NCI-H510A treated with DMSO at 0.1 percent for 48 hours (cell line): ENCODE measurements around the gene CCL1.

Experiments used
- DNase-seq: peaks from one replicate; lab custom pipeline; 2025; lab: John Stamatoyannopoulos, UW

Gene CCL1

GRCh38 chr17:34363183-34363661 lies at the start of gene CCL1:
TSS of gene CCL1 (minus strand) at chr17:34363233. CDS start at chr17:34363161, 72 bp downstream.
- DNase-seq: no peak

DNA sequence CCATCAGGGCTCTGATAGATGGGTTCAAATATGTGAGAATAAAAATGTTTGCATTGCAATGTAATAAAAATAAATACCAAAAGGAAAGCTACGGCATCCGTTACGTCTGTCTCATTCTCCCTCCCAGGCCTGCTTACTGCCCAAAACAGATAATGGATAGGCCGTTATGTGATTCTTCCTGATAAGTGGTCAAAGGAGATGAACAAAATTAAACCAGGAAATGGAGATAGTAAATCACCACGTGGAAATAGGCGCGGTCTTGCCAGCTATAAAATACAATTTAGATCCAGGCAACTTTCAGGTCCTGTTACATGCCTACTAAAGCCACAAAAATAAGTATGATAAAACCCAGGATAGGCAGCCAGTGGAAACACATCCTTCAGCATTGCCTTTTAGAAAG lies 49.5 kb upstream of the CCL1 start:
- DNase-seq: no peak

- DNase-seq: no peak
Observed at GRCh38 chr17:34411646-34412421, 48.8 kb upstream of the CCL1 start.

DNA sequence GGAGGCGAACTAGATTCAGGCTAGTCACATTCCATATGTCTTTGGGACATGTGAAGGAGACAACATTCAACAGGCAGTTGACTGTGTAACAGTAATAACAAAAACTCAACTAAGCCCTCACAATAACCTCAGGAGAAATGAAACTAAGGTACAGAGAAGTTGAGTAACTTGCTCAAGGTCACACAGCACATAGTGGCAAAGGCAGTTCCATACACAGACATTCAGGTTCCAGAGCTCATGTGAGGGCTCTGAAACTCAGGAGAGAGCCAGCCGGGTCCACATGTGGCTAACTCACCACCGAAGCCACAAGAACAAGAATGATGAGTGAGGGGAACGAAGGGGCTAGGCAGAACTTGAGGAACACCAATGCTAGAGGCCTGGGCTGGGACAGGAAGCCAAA lies 46.3 kb upstream of the CCL1 start:
- DNase-seq: no peak

- no peak for DNase-seq
Observed at GRCh38 chr17:34408439-34408838, 45.4 kb upstream of the CCL1 start.

- no peak for DNase-seq
Observed at GRCh38 chr17:34406226-34406625, 43.2 kb upstream of the CCL1 start.

DNA sequence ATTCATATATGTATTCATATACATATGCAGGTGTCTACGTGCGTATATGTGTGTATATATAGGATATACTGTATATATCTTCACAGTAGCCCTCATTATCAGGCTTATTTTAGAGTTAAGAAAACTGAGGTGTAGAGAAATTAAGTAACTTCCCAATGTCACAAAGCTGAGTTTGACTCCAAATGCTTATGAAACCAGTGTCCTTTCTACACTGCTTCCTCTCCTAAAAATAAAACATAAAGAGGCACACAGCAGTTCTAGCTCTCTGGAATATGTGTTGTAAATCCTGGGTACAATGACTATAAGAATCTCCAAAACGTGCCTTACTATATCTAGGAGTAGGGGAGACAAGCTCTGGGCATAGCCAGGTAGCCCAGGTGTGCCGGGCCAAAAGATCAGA lies 40.0 kb upstream of the CCL1 start:
- no peak for DNase-seq

- DNase-seq: no peak
Observed at GRCh38 chr17:34401165-34401564, 38.1 kb upstream of the CCL1 start.

GRCh38 chr17:34400301-34400931 lies 37.4 kb upstream of the CCL1 start:
- no peak for DNase-seq

GRCh38 chr17:34399725-34400124 lies 36.7 kb upstream of the CCL1 start:
- DNase-seq: no peak

GRCh38 chr17:34398990-34399389 lies 36.0 kb upstream of the CCL1 start:
- DNase-seq: no peak

- DNase-seq: no peak
Observed at GRCh38 chr17:34397265-34397664, 34.2 kb upstream of the CCL1 start.

DNA sequence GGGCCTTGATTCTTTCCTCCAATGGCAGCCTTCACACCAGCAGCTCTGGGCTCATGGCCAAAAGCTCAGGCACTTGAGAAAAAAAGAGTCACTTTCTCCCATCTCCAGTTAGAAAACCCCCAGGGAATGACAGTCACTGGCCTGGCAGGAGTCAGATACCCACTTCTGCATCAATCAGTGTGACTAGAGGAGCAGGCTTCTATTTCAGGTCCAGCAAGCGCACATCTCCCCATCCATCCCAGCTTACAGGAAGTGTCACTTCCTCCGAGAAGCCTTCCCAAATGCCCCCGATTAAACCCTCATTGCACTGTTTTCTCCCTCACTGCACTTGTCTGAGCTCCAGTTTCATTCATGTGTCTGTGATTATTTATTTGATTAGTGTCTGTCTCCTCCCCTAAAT lies 30.4 kb upstream of the CCL1 start:
- DNase-seq: no peak

- DNase-seq: no peak
Observed at GRCh38 chr17:34391241-34391640, 28.2 kb upstream of the CCL1 start.

DNA sequence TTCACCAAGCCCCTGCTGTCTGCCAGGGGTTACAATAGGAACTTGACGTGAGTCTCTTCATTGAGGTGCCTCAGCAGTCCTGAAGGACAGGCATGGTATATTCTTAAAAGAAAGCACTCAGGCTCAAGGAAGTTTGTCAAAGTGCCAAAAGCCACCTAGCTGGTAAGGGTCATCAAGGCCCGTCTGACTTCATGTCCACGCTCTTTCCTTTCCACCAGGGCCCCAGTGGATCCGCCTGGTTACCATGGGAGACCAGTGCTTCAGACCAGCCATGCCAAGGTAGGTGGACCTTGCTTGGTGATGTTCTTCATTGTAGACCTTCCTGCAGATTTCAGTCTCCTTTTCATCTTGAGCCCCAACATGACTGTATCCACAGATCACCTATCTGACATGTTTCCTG lies 27.6 kb upstream of the CCL1 start:
- no peak for DNase-seq

DNA sequence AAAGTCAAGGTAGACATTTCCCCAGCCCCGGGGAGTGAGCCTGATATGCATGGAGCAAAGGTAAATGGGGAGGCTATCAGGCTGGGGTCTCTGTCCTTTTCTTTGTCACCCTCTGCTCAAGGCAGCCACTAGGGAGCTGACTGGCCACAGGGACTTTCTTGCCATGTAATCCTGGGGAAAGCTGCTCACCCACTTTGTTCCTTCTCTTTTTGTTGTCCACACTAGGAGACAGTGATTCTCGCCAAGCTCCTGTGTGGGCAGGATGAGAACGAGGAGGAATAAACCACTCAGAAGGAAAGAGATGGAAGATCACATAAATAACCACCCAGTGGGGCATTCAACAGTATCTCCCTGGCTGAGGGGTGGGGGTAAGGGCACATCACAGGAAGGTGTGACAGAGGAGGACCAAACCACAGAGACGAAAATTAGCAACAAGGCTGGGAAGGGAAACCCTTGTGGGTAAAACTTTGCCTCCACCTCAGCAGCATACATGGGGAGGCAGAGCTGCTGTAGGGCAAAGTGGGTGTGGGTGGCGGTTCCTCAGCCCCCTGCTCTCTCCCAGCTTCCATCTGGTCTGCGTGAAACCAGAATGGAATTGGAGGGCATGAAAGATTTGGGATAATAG lies 26.2 kb upstream of the CCL1 start:
- no peak for DNase-seq

GRCh38 chr17:34387566-34387965 lies 24.5 kb upstream of the CCL1 start:
- DNase-seq: no peak

GRCh38 chr17:34386697-34387550 lies 23.9 kb upstream of the CCL1 start:
- no peak for DNase-seq

GRCh38 chr17:34386343-34386696 lies 23.3 kb upstream of the CCL1 start:
- no peak for DNase-seq

DNA sequence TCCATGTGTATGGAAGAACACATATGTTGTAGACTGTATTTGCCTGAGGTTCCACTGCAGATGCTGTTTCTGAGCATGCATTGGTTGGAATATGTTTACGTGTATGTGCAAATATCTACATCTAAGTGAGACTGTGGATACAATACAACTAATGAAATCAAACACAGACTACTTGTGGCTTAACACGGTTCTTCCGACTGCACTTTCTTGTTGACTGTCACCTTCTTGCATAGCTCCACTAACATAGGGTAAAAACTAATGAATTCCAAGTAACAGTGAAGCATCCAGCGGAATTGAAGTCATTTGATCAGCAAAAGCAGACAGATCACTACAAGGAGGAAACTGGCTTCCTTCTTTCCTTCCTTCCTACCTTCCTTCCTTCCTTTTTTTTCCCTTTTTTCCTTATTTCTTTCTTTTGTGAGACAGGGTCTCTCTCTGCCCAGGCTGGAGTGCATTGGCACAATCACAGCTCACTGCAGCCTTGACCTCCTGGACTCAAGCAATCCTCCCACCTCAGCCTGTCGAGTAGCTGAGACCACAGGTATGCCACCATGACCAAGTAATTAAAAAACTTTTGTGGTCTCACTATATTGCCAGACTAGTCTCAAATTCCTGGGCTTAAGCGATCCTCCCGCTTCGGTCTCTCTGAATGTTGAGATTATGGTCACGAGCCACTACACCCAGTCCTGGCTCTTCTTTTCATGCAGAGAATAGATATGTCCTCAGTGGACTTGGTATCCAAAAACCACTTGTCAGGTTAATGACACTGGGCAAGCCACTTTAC lies 22.0 kb upstream of the CCL1 start:
- DNase-seq: no peak

GRCh38 chr17:34384271-34384670 lies 21.2 kb upstream of the CCL1 start:
- no peak for DNase-seq

GRCh38 chr17:34383216-34383615 lies 20.2 kb upstream of the CCL1 start:
- DNase-seq: no peak
